ENCODE results near the gene B4GALNT3. TPM values are rescaled to one million over a fixed set of nuclear protein-coding genes. Genes with fewer than 3 reads are reported as not detected.

B4GALNT3 gene
- total RNA-seq, 1 experiment from 2014 or later, result 23.3 TPM

DNA sequence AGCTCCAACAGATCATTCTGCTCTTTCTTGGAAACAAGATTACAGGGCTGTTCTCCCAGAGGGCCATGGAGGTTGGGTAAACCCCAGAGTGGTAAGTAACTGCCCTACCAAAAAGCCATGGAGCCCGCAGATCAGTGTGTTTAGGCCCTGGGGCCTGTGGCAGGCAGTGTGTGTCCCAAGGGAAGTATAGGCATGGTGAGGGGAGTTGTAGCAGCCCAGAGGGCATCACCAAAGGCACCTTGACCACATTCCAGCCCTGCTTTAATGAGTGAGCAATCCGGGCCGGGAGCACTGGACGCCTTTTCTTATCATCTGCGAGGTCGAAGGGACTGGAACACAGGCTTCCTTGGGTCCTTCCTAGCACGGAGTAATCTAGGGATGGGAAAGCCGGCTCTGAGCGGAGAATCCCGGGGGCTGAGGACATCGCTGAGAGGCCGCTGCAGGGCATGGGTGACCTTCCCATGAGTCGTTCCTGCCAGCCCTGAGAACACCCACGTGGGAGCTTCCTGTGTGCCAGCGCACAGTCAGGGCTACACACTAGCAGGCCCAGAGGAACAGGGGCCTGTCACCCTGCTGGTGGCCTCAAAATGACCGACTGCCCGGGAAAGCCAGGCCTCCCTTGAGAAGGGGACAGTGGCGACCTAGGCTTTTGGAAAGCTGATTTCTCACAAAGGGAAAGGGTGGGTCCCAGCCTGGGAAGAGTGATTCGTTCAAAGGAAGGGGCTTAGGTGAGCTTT, 112.2 kb downstream of the B4GALNT3 start:
- Histone ChIP-seq H2BK120ac (ENCODE audit: low read depth, low read length, poor library complexity, severe bottlenecking) (no peak overlapping the region), H4K8ac (replicated peaks; ENCODE audit: insufficient read length, low read depth, low read length) (no peak overlapping the region), H3K56ac (ENCODE audit: insufficient read length, low read depth, low read length) (no peak overlapping the region), H3K9me3 (ENCODE audit: control insufficient read depth, low read depth, low read length) (no peaks in the 10 kb centered on the region), H3K18ac (ENCODE audit: insufficient read length, low read depth, low read length) (no peak overlapping the region), H3K14ac (ENCODE audit: insufficient read depth, low read length) (no peak overlapping the region), H3K9ac (ENCODE audit: extremely low read depth, insufficient read length, low read length) (no peak overlapping the region), H2BK5ac (ENCODE audit: insufficient read length, low read length) (no peak overlapping the region), H2BK15ac (ENCODE audit: low read depth, low read length) (no peak overlapping the region), H3K4me2 (ENCODE audit: insufficient read depth, insufficient read length, low read length) (no peak overlapping the region), H3K27me3 (ENCODE audit: insufficient read depth, low read length) (no peaks in the 10 kb centered on the region), H4K5ac (ENCODE audit: insufficient read length, low read depth, low read length) (no peak overlapping the region), H3T11ph (ENCODE audit: low read length) (no peak overlapping the region), H2BK20ac (ENCODE audit: low read depth, low read length, poor library complexity, severe bottlenecking) (no peak overlapping the region), H3K23me2 (ENCODE audit: insufficient read length, low read depth, low read length, poor library complexity, severe bottlenecking) (peaks cover 11% of the 10 kb centered on the region), H2AFZ (ENCODE audit: low read length) (no peak overlapping the region), H3K79me2 (ENCODE audit: insufficient read depth, low read length) (no peaks in the 10 kb centered on the region), H3K23ac (ENCODE audit: insufficient read length, low read depth, low read length) (no peak overlapping the region), H4K20me1 (ENCODE audit: control insufficient read depth, insufficient read depth, insufficient read length) (no peaks in the 10 kb centered on the region), H4K91ac (ENCODE audit: insufficient read length, low read depth, low read length) (no peak overlapping the region), H3K27ac (ENCODE audit: insufficient read length, low read depth, low read length) (no peak overlapping the region), H3K4me1 (ENCODE audit: insufficient read depth, low read length) (no peaks in the 10 kb centered on the region; the same call in 1 of the 2 replicates), H2BK12ac (ENCODE audit: insufficient read length, low read depth, low read length) (no peak overlapping the region), H3K79me1 (ENCODE audit: insufficient read depth, low read depth, low read length, poor library complexity, severe bottlenecking) (no peaks in the 10 kb centered on the region), H3K4ac (ENCODE audit: low read depth, low read length) (no peak overlapping the region), H2AK5ac (ENCODE audit: insufficient read length, low read length) (no peak overlapping the region)
- peak overlapping the region in 1 of 3 experiments; percentile 39; a peak in 2 of 7 replicates for H3K27ac Mint-ChIP-seq
- peaks cover 18 to 20% of the 10 kb centered on the region in 2 experiments for H3K4me1 Mint-ChIP-seq
- H3K36me3 Mint-ChIP-seq (ENCODE audit: insufficient read depth in 1 of 3, low read depth in 3 of 3), result peaks cover 0 to 2% (median 0%) of the 10 kb centered on the region in 3 experiments; a peak in 3 of 7 replicates
- H3K4me3 Mint-ChIP-seq, result no peak overlapping the region; a peak in 1 of 5 replicates
- peaks cover 21% of the 10 kb centered on the region for H3K27me3 Mint-ChIP-seq (ENCODE audit: low read depth)
- TF ChIP-seq, protein P1, sequence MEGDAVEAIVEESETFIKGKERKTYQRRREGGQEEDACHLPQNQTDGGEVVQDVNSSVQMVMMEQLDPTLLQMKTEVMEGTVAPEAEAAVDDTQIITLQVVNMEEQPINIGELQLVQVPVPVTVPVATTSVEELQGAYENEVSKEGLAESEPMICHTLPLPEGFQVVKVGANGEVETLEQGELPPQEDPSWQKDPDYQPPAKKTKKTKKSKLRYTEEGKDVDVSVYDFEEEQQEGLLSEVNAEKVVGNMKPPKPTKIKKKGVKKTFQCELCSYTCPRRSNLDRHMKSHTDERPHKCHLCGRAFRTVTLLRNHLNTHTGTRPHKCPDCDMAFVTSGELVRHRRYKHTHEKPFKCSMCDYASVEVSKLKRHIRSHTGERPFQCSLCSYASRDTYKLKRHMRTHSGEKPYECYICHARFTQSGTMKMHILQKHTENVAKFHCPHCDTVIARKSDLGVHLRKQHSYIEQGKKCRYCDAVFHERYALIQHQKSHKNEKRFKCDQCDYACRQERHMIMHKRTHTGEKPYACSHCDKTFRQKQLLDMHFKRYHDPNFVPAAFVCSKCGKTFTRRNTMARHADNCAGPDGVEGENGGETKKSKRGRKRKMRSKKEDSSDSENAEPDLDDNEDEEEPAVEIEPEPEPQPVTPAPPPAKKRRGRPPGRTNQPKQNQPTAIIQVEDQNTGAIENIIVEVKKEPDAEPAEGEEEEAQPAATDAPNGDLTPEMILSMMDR (conservative IDR thresholded peaks at IDR 0.05), result no peak
- no peak for DNase-seq
- peaks cover 2 to 6% of the 10 kb centered on the region in 2 experiments; a peak in 2 of 5 replicates for H3K9me3 Mint-ChIP-seq
- WGBS (ENCODE audit: extremely low coverage, insufficient read length, low lambda C conversion rate), result no CpG with 5 or more reads among the region's 19 CpGs

Data from H9 (cell line).